Lower leg skin (tissue), 4 donors: Measurements from ENCODE around the gene LEMD2. TPM values are rescaled to one million over a fixed set of nuclear protein-coding genes. Genes with fewer than 3 reads are reported as not detected.

Experiments
- DNase-seq, 2 donors: peaks; one replicate each; pipeline ENCODE4 v3.0.0-alpha.2; 2019; ENCODE audit warnings: low spot score in 2 of 2
- H3K4me3 ChIP-seq: fragments of 200-600 bp; sonication (generic); 2 replicates; pipeline ENCODE4 v1.5.1; 2017; ENCODE audit warnings: mild to moderate bottlenecking, low read depth; ENCODE audit not compliant: poor library complexity, severe bottlenecking
- POLR2A ChIP-seq, 2 donors: fragments of 450-650 bp; IDR thresholded peaks; one replicate each; pipeline ENCODE4 v1.6.1; 2016 to 2017; ENCODE audit warnings: antibody characterized with exemption in 2 of 2, mild to moderate bottlenecking in 1 of 2, moderate library complexity in 1 of 2
- WGBS, 2 donors: methylation state at CpG; one replicate each; pipeline ENCODE4 v1.1.5; 2018; 5-methylcytosine and 5-hydroxymethylcytosine counted together
- intact Hi-C: fragments of 100-400 bp; cut with DNase I; formaldehyde crosslinking; loops from one replicate; pipeline ENCODE4 v1.15.0; 2023; ENCODE audit warnings: low total_unique reads
- total RNA-seq, 4 donors: library from RNA; depleted of rRNA; stranded (reverse); fragments of >200 nt; gene quantifications; one replicate each; pipeline ENCODE4 v1.1.0, GENCODE V29; 2016
- TF ChIP-seq, protein P1 (sequence below), 3 donors: fragments of 450-650 bp; IDR thresholded peaks; one replicate each; pipeline ENCODE4 v1.5.1; 2016; ENCODE audit warnings: antibody characterized with exemption in 3 of 3, mild to moderate bottlenecking in 3 of 3, moderate library complexity in 2 of 3

LEMD2 gene
- total RNA-seq, 4 donors from 2014 or later = 57.5 to 93.6 (median 68.1) TPM

DNA sequence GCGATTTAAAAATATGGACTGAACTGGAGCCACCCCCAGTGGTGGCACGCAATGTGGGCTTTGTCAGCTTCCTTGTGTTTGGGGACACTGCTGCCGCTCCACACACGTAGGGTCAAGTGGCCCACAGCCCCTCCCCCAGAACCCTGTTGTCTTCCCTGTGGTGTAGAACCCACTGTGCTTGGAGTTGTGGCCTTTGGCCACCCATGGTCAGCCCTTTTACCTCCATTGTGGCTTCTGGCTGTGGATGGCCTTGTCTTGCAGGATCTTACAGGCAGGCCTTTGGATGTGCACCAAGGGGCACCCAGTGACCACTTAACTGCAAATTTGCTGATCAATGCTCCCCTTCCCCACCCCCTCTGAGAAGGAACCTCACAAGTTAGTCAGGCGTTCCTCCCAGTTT lies 2.0 kb upstream of the LEMD2 start:
- TF ChIP-seq, protein P1, sequence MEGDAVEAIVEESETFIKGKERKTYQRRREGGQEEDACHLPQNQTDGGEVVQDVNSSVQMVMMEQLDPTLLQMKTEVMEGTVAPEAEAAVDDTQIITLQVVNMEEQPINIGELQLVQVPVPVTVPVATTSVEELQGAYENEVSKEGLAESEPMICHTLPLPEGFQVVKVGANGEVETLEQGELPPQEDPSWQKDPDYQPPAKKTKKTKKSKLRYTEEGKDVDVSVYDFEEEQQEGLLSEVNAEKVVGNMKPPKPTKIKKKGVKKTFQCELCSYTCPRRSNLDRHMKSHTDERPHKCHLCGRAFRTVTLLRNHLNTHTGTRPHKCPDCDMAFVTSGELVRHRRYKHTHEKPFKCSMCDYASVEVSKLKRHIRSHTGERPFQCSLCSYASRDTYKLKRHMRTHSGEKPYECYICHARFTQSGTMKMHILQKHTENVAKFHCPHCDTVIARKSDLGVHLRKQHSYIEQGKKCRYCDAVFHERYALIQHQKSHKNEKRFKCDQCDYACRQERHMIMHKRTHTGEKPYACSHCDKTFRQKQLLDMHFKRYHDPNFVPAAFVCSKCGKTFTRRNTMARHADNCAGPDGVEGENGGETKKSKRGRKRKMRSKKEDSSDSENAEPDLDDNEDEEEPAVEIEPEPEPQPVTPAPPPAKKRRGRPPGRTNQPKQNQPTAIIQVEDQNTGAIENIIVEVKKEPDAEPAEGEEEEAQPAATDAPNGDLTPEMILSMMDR (IDR thresholded peaks at IDR 0.05) = no peak
- TF ChIP-seq POLR2A (IDR thresholded peaks at IDR 0.05) = no peak
- intact Hi-C loops = no loop called here
- no peak overlapping the region for H3K4me3 ChIP-seq
- DNase-seq = no peak
- 95 to 97% methylated on average over 5 of the region's 5 CpGs for WGBS, 2 donors

DNA sequence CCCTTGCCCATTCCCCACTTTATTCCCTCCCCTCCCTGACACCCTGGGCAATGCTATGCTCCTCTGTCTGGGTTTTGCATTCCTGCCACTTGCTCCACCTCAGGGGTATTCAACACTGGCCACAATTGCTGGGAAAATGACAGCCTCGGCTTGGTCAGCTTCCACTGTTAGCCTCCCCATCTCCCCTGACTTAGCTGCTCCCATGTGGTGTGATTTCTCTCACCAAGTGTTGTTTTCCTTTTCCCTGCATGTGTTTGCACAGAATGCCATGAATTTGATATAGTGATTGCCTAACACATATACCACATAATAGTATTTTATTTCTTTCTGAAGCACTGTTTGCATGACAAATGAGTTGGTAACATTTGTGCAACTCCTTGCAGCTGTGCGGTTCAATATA lies 1.4 kb upstream of the LEMD2 start:
- 85 to 91% methylated on average over 2 of the region's 2 CpGs for WGBS, 2 donors
- intact Hi-C loops = no loop called here

DNA sequence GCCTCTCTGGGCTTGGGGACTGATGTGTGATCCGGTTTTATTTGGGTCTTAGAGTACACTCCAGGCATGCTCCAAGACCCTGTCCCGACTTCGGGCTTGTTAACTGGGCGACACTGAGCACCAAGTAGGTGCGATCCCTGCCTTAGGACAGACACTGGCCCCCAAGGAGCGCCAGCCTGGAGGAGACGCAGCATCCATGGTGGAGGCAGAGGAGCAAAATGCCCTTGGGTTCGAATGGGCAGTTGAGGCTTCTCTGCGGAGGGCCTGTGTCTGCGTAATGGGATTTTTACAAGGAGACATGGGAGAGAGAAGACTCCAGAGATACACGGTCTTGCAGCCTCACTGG lies 593 bp upstream of the LEMD2 start:
- 91 to 92% methylated on average over 11 of the region's 11 CpGs for WGBS, 2 donors
- intact Hi-C loops = no loop called here
- no peak overlapping the region for H3K4me3 ChIP-seq
- TF ChIP-seq, protein P1 (IDR thresholded peaks at IDR 0.05) = no peak
- no peak for TF ChIP-seq POLR2A (IDR thresholded peaks at IDR 0.05)
- DNase-seq = no peak

More for the DNA sequence above, 1.4 kb upstream of the LEMD2 start:
- no peak for DNase-seq
- TF ChIP-seq, protein P1 (IDR thresholded peaks at IDR 0.05) = no peak
- no peak for TF ChIP-seq POLR2A (IDR thresholded peaks at IDR 0.05)
- no peak overlapping the region for H3K4me3 ChIP-seq

DNA sequence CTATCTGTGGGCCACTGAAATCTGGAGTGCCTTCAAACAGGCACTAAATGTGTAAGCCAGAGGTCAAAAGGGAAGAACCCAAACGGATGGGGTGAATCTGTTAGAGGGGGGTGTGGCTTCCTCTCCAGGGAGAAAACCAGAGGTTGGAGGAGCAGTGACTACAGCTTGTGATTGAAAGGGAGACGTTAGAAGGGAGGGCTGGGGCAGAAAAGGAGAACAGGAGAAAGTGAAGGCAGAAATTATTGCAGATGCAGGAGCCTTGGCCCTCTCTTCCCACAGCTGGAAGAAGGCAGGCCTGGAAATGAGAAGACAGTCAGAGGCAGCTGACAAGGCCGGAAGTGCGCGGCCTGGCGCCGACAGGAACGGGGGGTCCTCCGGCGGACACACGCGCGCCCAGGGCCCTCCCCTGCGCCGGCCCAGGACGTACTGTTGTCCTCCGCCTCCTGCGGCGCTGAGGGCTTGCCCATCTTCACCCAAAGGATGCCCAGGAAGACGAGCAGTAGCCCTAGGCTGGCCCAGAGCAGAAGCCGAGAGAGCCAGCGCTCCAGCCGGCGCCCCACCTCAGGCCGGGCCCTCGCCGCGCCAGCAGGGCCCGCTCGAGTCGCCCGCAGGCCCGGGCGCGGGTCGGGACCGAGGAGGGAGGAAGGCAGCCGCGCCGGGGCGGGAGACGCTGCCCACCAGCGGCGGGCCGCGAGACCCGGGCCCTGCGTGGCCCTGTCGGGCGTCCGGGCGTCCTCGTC lies 806 bp downstream of the LEMD2 start:
- intact Hi-C loops = no loop called here
- no peak for TF ChIP-seq POLR2A (IDR thresholded peaks at IDR 0.05)
- TF ChIP-seq, protein P1 (IDR thresholded peaks at IDR 0.05) = no peak
- H3K4me3 ChIP-seq = peak overlapping the region; percentile 60
- DNase-seq = peak; percentile 73 to 96
- WGBS, 2 donors = 0 to 2% methylated on average over 21 to 52 of the region's 53 CpGs

DNA sequence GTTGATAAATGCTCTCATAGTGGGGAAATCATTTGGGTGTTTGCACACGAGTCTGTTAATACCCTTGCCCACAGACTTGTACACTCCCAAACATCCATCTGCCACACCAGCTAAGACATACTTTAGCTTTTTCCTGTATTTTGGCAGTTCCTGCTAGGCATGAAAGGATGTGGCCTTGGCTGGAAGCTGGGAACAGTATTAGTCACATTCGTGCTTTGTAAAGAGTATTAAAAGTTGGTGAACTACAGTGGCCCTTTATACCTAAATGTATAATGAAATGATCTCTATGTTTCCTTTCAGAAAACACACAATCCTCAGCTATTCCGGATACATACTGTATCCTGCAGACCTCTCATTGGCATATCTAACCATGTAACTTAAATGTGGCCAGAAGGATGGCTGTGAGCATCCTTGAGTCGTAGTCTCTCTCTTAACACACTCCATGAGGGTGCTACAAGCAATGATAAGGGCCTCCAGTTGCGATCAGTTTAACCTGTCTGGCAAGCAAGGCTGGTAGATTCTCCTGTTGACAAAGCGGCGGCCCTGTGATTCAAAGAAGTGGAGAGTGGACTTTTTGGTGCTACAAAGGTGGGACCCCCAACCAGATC lies 1.5 kb downstream of the LEMD2 start:
- WGBS, 2 donors = 25 to 28% methylated on average over 7 of the region's 7 CpGs
- peak overlapping the region; percentile 60 for H3K4me3 ChIP-seq
- DNase-seq = no peak
- intact Hi-C loops = no loop called here
- no peak for TF ChIP-seq POLR2A (IDR thresholded peaks at IDR 0.05)
- TF ChIP-seq, protein P1 (IDR thresholded peaks at IDR 0.05) = no peak
